ENCODE data around the gene SECTM1.

The SECTM1 gene

GRCh38 chr17:82371333-82372248 is 38.0 kb upstream of the SECTM1 start, which contains the start of gene UTS2R:
TSS of gene UTS2R (plus strand) at chr17:82371765. CDS start at chr17:82374325, 2,560 bp downstream.
- peak within 1 kb of the TSS; percentile 20 for H3K23ac ChIP-seq (ENCODE audit: low read depth, low read length, poor library complexity)
- H2AFZ ChIP-seq (ENCODE audit: low read length), result peak within 1 kb of the TSS; percentile 67
- peak within 1 kb of the TSS; percentile 56 for H3K14ac ChIP-seq (ENCODE audit: low read length)
- peak within 1 kb of the TSS; percentile 70 for H2AK5ac ChIP-seq (ENCODE audit: low read depth, low read length)
- H2BK12ac ChIP-seq (ENCODE audit: low read length), result peak within 1 kb of the TSS; percentile 22
- H3K4me2 ChIP-seq (ENCODE audit: insufficient read depth, low read length, poor library complexity, severe bottlenecking), result peak within 1 kb of the TSS; percentile 89
- no CpG with 5 or more reads among the region's 109 CpGs for WGBS, 2 donors (ENCODE audit: extremely low coverage in 2 of 2, insufficient read length in 2 of 2, insufficient replicate concordance in 1 of 2)
- H3K27ac ChIP-seq (replicated peaks; ENCODE audit: low read length), result no peak within 1 kb of the TSS
- H3K18ac ChIP-seq (ENCODE audit: low read length), result peak within 1 kb of the TSS; percentile 96
- H4K8ac ChIP-seq (ENCODE audit: low read depth, low read length), result no peak within 1 kb of the TSS
- H3K4me1 ChIP-seq (ENCODE audit: control insufficient read depth in 2 of 2, insufficient read depth in 1 of 2, low read depth in 1 of 2, low read length in 2 of 2), result peaks cover 7 to 16% of the 10 kb centered on the region in 2 donors
- H3K4me3 ChIP-seq (ENCODE audit: low read length in 2 of 2), result peak within 1 kb of the TSS; percentile 13 to 62
- H2BK15ac ChIP-seq (ENCODE audit: low read length), result peak within 1 kb of the TSS; percentile 75
- no peak for DNase-seq (ENCODE audit: low spot score)
- H3K4ac ChIP-seq (ENCODE audit: low read length), result no peak within 1 kb of the TSS
- H3K79me1 ChIP-seq (ENCODE audit: low read depth, low read length), result peaks cover 8% of the 10 kb centered on the region
- H3K27me3 ChIP-seq (ENCODE audit: control insufficient read depth in 3 of 3, insufficient read depth in 3 of 3, low read depth in 1 of 3, low read length in 3 of 3), result peaks cover 6 to 39% (median 37%) of the 10 kb centered on the region in 3 experiments
- H2BK120ac ChIP-seq (ENCODE audit: low read depth, low read length), result no peak within 1 kb of the TSS
- H4K91ac ChIP-seq (ENCODE audit: low read depth, low read length, poor library complexity), result no peak within 1 kb of the TSS
- H3K36me3 ChIP-seq (replicated peaks in 1 of 2; ENCODE audit: control insufficient read depth in 2 of 2, insufficient read depth in 2 of 2, low read length in 2 of 2), result no peaks in the 10 kb centered on the region
- H2BK5ac ChIP-seq (ENCODE audit: low read length), result peak within 1 kb of the TSS; percentile 75
- peak within 1 kb of the TSS; percentile 77 for H3K9ac ChIP-seq (ENCODE audit: low read depth, low read length, poor library complexity)
- H3K9me3 ChIP-seq (replicated peaks in 1 of 2; ENCODE audit: control insufficient read depth in 2 of 2, insufficient read depth in 1 of 2, low read depth in 1 of 2, low read length in 2 of 2), result peaks cover 3 to 5% of the 10 kb centered on the region in 2 donors

- Histone ChIP-seq H2BK15ac (ENCODE audit: low read length) (peak overlapping the region; percentile 58), H2AFZ (ENCODE audit: low read length) (peak overlapping the region; percentile 67), H3K27ac (replicated peaks; ENCODE audit: low read length) (peak overlapping the region; percentile 20), H3K4me3 (ENCODE audit: low read length in 2 of 2) (no peak overlapping the region), H3K14ac (ENCODE audit: low read length) (peak overlapping the region; percentile 22), H3K9ac (ENCODE audit: low read depth, low read length, poor library complexity) (no peak overlapping the region), H2BK12ac (ENCODE audit: low read length) (no peak overlapping the region), H3K9me3 (replicated peaks in 1 of 2; ENCODE audit: control insufficient read depth in 2 of 2, insufficient read depth in 1 of 2, low read depth in 1 of 2, low read length in 2 of 2) (peaks cover 3 to 4% of the 10 kb centered on the region in 2 donors), H3K4me1 (ENCODE audit: control insufficient read depth in 2 of 2, insufficient read depth in 1 of 2, low read depth in 1 of 2, low read length in 2 of 2) (peaks cover 7 to 12% of the 10 kb centered on the region in 2 donors), H3K23ac (ENCODE audit: low read depth, low read length, poor library complexity) (no peak overlapping the region), H3K4me2 (ENCODE audit: insufficient read depth, low read length, poor library complexity, severe bottlenecking) (peak overlapping the region; percentile 89), H2BK120ac (ENCODE audit: low read depth, low read length) (no peak overlapping the region), H3K36me3 (replicated peaks in 1 of 2; ENCODE audit: control insufficient read depth in 2 of 2, insufficient read depth in 2 of 2, low read length in 2 of 2) (no peaks in the 10 kb centered on the region), H4K8ac (ENCODE audit: low read depth, low read length) (no peak overlapping the region), H3K79me1 (ENCODE audit: low read depth, low read length) (peaks cover 8% of the 10 kb centered on the region), H3K4ac (ENCODE audit: low read length) (no peak overlapping the region), H4K91ac (ENCODE audit: low read depth, low read length, poor library complexity) (no peak overlapping the region), H2BK5ac (ENCODE audit: low read length) (peak overlapping the region; percentile 7), H3K18ac (ENCODE audit: low read length) (peak overlapping the region; percentile 70), H2AK5ac (ENCODE audit: low read depth, low read length) (peak overlapping the region; percentile 44), H3K27me3 (ENCODE audit: control insufficient read depth in 3 of 3, insufficient read depth in 3 of 3, low read depth in 1 of 3, low read length in 3 of 3) (peaks cover 6 to 38% (median 37%) of the 10 kb centered on the region in 3 experiments)
- DNase-seq (ENCODE audit: low spot score), result no peak
- WGBS, 2 donors (ENCODE audit: extremely low coverage in 2 of 2, insufficient read length in 2 of 2, insufficient replicate concordance in 1 of 2), result no CpG with 5 or more reads among the region's 38 CpGs
These were observed 37.1 kb upstream of the SECTM1 start for GRCh38 chr17:82370471-82371332.

GRCh38 chr17:82369211-82369610 is 35.6 kb upstream of the SECTM1 start:
- H2BK5ac ChIP-seq (ENCODE audit: low read length), result no peak overlapping the region
- H3K27me3 ChIP-seq (ENCODE audit: control insufficient read depth in 3 of 3, insufficient read depth in 3 of 3, low read depth in 1 of 3, low read length in 3 of 3), result peaks cover 6 to 37% (median 27%) of the 10 kb centered on the region in 3 experiments
- H2AK5ac ChIP-seq (ENCODE audit: low read depth, low read length), result no peak overlapping the region
- no peak overlapping the region for H3K27ac ChIP-seq (replicated peaks; ENCODE audit: low read length)
- H2AFZ ChIP-seq (ENCODE audit: low read length), result no peak overlapping the region
- H2BK120ac ChIP-seq (ENCODE audit: low read depth, low read length), result no peak overlapping the region
- peaks cover 4% of the 10 kb centered on the region for H3K79me1 ChIP-seq (ENCODE audit: low read depth, low read length)
- H3K14ac ChIP-seq (ENCODE audit: low read length), result no peak overlapping the region
- H2BK15ac ChIP-seq (ENCODE audit: low read length), result no peak overlapping the region
- no peak overlapping the region for H4K8ac ChIP-seq (ENCODE audit: low read depth, low read length)
- no peak for DNase-seq (ENCODE audit: low spot score)
- H3K4me2 ChIP-seq (ENCODE audit: insufficient read depth, low read length, poor library complexity, severe bottlenecking), result no peak overlapping the region
- WGBS, 2 donors (ENCODE audit: extremely low coverage in 2 of 2, insufficient read length in 2 of 2, insufficient replicate concordance in 1 of 2), result no CpG with 5 or more reads among the region's 7 CpGs
- H3K4me1 ChIP-seq (ENCODE audit: control insufficient read depth in 2 of 2, insufficient read depth in 1 of 2, low read depth in 1 of 2, low read length in 2 of 2), result peaks cover 11 to 12% of the 10 kb centered on the region in 2 donors
- no peak overlapping the region for H3K4ac ChIP-seq (ENCODE audit: low read length)
- H3K36me3 ChIP-seq (replicated peaks in 1 of 2; ENCODE audit: control insufficient read depth in 2 of 2, insufficient read depth in 2 of 2, low read length in 2 of 2), result no peaks in the 10 kb centered on the region
- H3K9me3 ChIP-seq (replicated peaks in 1 of 2; ENCODE audit: control insufficient read depth in 2 of 2, insufficient read depth in 1 of 2, low read depth in 1 of 2, low read length in 2 of 2), result peaks cover 0 to 3% of the 10 kb centered on the region in 2 donors
- no peak overlapping the region for H3K23ac ChIP-seq (ENCODE audit: low read depth, low read length, poor library complexity)
- H3K18ac ChIP-seq (ENCODE audit: low read length), result no peak overlapping the region
- H3K9ac ChIP-seq (ENCODE audit: low read depth, low read length, poor library complexity), result no peak overlapping the region
- H2BK12ac ChIP-seq (ENCODE audit: low read length), result no peak overlapping the region
- no peak overlapping the region for H4K91ac ChIP-seq (ENCODE audit: low read depth, low read length, poor library complexity)
- no peak overlapping the region for H3K4me3 ChIP-seq (ENCODE audit: low read length in 2 of 2)

All from neuronal stem cell (in vitro differentiated cells).